GM19099 (cell line): ENCODE measurements around the gene MUC4.

ENCODE experiments used
- POLR2A ChIP-seq: IDR thresholded peaks from 3 replicates; pipeline ENCODE4 v1.6.1; 2011; ENCODE audit warnings: low read depth; ENCODE audit not compliant: insufficient read length; ENCODE audit errors: extremely low read depth

The MUC4 gene

DNA sequence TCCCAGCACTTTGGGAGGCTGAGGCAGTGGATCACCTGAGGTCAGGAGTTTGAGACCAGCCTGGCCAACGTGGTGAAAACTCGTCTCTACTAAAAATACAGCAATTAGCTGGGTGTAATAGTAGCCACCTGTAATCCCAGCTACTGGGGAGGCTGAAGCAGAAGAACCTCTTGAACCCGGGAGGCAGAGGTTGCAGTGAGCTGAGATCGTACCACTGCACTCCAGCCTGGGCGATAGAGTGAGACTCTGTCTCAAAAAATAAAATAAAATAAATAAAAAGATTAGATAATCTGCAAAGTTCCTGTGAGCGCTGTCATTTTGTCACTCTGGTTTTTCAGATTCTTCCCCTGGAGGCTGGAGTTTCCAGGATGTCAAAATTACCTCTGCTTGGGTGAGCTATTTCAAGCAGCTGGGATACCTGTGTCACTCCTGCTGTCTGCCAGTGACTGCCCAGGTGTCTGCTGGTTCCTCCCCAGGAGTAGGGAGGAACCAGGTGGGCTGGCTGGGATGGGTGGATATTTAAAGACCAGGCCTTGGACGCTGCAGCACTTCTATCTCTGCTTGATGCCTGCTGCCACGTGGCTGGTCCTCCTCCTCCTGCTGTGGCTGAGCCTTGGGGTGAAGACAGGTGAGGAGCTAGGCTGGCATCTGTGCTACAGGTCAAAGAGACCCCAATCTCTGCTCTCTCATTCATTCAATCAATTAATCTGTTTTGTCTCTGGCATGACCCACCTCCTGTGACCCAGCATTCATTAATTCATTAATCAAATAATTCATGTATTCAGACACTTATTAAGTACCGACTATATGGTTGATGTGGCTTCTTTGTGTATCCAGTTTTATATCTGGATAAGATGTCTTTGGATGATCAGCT lies 110.5 kb downstream of the MUC4 start:
- TF ChIP-seq POLR2A, result no peak

DNA sequence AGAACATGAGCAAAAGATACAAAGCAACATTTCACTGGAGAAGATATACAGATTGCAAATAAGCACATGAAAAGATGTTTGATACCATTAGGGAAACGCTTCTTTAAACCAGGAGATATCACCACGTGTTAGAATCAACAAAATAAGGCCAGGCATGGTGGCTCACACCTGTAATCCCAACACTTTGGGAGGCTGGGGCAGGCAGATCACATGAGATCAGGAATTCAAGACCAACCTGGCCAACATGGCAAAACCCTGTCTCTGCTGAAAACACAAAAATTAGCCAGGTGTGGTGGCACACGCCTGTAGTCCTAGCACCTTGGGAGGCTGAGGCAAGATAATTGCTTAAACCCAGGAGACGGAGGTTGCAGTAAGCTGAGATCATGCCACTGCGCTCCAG lies 111.4 kb downstream of the MUC4 start:
- TF ChIP-seq POLR2A, result no peak

DNA sequence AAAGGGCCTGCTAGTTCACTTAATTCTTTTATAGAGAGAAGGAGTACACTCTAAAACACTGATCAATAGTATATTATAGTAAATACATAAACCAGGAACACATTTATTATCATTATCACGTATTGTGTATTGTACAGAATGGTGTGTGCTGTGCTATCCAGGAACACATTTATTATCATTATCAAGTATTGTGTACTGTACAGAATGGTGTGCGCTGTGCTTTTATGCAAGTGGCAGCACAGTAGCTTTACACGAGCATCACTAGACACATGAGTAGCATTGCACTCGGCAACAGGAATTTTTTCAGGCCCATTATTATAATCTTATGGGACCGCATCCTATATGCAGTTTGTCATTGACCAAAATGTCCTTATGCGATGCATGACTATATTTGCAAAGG lies 111.9 kb downstream of the MUC4 start:
- TF ChIP-seq POLR2A, result no peak

DNA sequence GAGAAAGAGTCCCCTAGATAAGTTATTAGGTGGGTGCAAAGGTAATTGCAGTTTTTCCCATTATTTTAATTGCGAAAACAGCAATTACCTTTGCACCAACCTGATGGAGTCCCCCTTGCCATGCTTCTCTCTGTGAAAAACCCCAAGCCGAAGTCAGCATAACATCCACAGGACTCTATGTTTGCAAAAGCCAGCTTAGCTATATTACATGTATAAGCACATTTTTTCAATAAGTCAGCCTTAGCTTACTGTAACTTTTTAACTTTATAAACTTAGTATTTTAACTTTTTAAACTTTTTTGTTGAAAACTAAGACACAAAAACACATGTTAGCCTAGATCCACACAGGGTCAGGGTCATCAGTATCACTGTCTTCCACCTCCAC lies 112.3 kb downstream of the MUC4 start:
- TF ChIP-seq POLR2A, result no peak

DNA sequence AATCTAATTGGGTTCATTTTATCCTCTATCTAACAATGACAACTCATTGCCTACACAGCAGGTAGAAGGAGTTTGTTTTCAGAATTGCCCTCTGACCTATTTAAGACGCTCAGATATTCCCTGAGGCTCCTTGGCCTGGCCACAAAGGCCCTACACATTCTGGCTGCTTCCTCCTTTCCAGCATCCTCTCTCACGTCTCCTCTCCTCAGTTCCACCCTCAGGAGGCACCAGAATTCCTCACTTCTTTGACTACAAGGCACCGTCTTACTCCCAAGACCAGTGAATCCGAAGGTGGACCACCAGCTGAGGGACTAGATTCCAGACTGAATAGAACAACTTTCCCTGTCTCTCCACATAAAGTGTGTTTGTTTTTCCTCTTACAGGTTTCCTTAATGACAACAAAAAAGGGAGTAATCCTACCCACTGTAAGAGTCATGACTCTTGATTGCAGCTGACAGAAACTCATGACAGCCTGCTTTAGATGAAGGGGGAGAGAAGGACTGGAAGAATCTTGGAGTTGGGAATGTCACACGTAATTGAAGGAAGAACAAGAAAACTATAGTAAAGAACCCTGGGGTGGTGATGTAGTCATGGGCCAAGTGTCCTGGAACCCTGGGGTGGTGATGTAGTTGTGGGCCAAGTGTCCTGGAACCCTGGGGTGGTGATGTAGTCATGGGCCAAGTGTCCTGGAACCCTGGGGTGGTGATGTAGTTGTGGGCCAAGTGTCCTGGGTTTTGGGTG lies 112.9 kb downstream of the MUC4 start:
- TF ChIP-seq POLR2A, result no peak

DNA sequence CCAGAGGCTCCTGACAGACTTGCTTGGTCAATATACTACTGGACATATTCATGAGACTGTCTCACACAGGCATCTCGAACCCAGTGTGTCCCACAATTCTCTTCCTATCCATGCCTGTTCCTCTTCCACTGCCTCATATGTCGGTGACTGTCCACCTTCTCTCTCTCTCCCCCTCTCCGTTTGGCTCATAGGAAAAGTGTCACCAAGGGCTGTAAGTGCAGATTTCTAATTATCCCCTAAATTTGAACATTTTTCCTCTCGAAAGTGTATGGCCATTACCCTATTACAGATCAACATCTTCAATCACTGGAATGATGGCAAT lies 113.4 kb downstream of the MUC4 start:
- no peak for TF ChIP-seq POLR2A

DNA sequence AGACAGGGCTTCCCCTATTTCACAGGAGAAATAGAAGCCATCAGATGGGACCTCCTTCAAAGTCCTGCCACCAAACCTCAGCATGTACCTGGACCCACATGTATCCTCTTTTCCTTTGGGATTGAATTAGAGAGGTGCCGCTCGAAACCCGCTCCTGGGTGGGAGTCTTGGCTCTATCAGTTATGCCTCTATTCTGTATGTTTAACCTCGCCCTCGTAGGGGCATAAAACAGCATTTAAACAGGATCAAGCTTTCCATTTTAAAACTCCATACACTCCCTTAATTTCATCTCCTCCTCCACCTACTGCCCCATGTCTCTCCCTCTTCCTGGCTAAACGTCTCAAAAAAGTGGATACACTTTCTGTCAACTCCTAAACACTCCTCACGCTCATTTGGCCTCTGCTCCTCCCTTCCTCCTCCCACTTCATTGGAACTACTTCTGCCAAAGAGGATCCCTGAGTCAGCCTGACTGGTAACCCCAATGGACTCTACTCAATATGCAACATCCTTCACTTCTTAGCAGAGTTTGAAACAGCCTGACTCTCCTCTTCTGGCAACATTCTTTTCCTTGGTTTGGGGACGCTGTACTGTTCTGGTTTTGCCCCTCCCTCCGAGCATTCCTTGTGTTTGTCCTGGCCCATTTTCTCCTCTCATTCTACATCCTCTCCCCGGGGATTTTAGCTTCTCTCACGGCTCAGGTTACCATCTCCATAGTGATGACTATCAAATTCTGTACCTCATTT lies 114.0 kb downstream of the MUC4 start:
- TF ChIP-seq POLR2A, result no peak
